Measurements from ENCODE around the gene ATF7. TPM values are rescaled to one million over a fixed set of nuclear protein-coding genes. Genes with fewer than 3 reads are reported as not detected.

The ATF7 gene
- total RNA-seq, 1 experiment from 2014 or later = 8.3 TPM

- no peak overlapping the region for H3K4me3 ChIP-seq
- peaks cover 65% of the 10 kb centered on the region for H3K36me3 ChIP-seq
- no peaks in the 10 kb centered on the region for H3K9me3 ChIP-seq (replicated peaks)
- no peaks in the 10 kb centered on the region for H3K4me1 ChIP-seq (replicated peaks)
- no peak for DNase-seq (ENCODE audit: low read depth in 1 of 2, low spot score in 2 of 2)
- no peak overlapping the region for H3K27ac ChIP-seq
- H3K27me3 ChIP-seq (replicated peaks) = no peaks in the 10 kb centered on the region
Observed at GRCh38 chr12:53536962-53537361, 89.2 kb downstream of the ATF7 start.

DNA sequence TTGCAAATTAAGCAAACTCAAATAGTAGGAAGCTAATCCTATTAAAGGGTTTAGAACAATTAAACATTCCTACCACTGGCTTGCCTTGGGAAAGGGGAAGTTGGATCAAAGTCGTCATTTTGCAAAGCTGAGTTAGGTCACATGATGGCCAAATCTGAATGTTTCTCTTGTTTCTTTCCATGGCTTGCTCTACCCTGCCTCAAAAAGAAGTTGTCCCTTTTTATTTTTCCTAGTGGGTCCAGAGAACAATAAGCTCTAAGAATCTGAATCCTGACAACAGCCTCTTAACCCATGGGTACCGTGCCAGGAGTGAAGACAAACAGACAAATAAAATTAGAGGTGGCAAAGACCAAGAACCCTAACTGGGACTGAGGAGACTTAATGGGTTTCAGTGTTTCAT lies 92.7 kb downstream of the ATF7 start:
- Histone ChIP-seq H3K36me3 (peaks cover 70% of the 10 kb centered on the region), H3K27me3 (replicated peaks) (no peaks in the 10 kb centered on the region), H3K27ac (no peak overlapping the region), H3K4me1 (replicated peaks) (peaks cover 7% of the 10 kb centered on the region), H3K4me3 (no peak overlapping the region), H3K9me3 (replicated peaks) (no peaks in the 10 kb centered on the region)
- no peak for DNase-seq (ENCODE audit: low read depth in 1 of 2, low spot score in 2 of 2)

- H3K4me1 ChIP-seq (replicated peaks) = peaks cover 7% of the 10 kb centered on the region
- no peak overlapping the region for H3K27ac ChIP-seq
- peaks cover 64% of the 10 kb centered on the region for H3K36me3 ChIP-seq
- no peak for DNase-seq (ENCODE audit: low read depth in 1 of 2, low spot score in 2 of 2)
- no peaks in the 10 kb centered on the region for H3K9me3 ChIP-seq (replicated peaks)
- H3K27me3 ChIP-seq (replicated peaks) = no peaks in the 10 kb centered on the region
- no peak overlapping the region for H3K4me3 ChIP-seq
Observed at GRCh38 chr12:53532524-53533445, 93.4 kb downstream of the ATF7 start.

DNA sequence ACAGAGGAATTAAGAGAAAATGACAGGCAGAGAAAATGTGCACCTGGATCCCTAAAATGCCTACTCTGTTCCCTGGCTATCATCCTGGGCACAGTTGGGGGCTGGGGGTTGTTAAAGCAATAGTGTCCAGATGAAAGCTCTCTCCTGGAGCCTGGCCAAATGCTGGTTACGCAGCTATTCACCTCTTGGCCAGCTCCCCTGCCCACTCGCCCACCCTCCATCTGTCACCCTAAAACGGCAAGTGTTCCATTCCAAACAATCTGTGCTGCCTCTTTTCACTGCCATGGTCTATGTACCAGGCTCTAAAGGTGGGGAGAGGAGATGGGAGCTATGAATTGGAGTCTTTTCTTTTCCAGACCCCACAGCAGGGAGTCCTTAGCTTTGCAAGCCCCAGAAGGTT lies 94.2 kb downstream of the ATF7 start:
- peaks cover 63% of the 10 kb centered on the region for H3K36me3 ChIP-seq

GRCh38 chr12:53530920-53531319 lies 95.3 kb downstream of the ATF7 start:
- peak; percentile 18 to 53 for DNase-seq (ENCODE audit: low read depth in 1 of 2, low spot score in 2 of 2)
- no peaks in the 10 kb centered on the region for H3K27me3 ChIP-seq (replicated peaks)
- peaks cover 53% of the 10 kb centered on the region for H3K36me3 ChIP-seq
- H3K9me3 ChIP-seq (replicated peaks) = no peaks in the 10 kb centered on the region
- H3K4me1 ChIP-seq (replicated peaks) = peaks cover 7% of the 10 kb centered on the region
- no peak overlapping the region for H3K27ac ChIP-seq
- no peak overlapping the region for H3K4me3 ChIP-seq

More for the DNA sequence above, 94.2 kb downstream of the ATF7 start:
- H3K27me3 ChIP-seq (replicated peaks) = no peaks in the 10 kb centered on the region
- H3K27ac ChIP-seq = no peak overlapping the region
- H3K4me1 ChIP-seq (replicated peaks) = peaks cover 7% of the 10 kb centered on the region
- DNase-seq (ENCODE audit: low read depth in 1 of 2, low spot score in 2 of 2) = no peak
- H3K9me3 ChIP-seq (replicated peaks) = no peaks in the 10 kb centered on the region
- no peak overlapping the region for H3K4me3 ChIP-seq

GRCh38 chr12:53530061-53530460 lies 96.1 kb downstream of the ATF7 start:
- no peaks in the 10 kb centered on the region for H3K9me3 ChIP-seq (replicated peaks)
- no peaks in the 10 kb centered on the region for H3K27me3 ChIP-seq (replicated peaks)
- no peak overlapping the region for H3K4me3 ChIP-seq
- peaks cover 7% of the 10 kb centered on the region for H3K4me1 ChIP-seq (replicated peaks)
- peaks cover 54% of the 10 kb centered on the region for H3K36me3 ChIP-seq
- no peak for DNase-seq (ENCODE audit: low read depth in 1 of 2, low spot score in 2 of 2)
- H3K27ac ChIP-seq = no peak overlapping the region

- H3K36me3 ChIP-seq = peaks cover 61% of the 10 kb centered on the region
- no peak for DNase-seq (ENCODE audit: low read depth in 1 of 2, low spot score in 2 of 2)
- H3K27ac ChIP-seq = no peak overlapping the region
- H3K9me3 ChIP-seq (replicated peaks) = no peaks in the 10 kb centered on the region
- no peaks in the 10 kb centered on the region for H3K27me3 ChIP-seq (replicated peaks)
- no peaks in the 10 kb centered on the region for H3K4me1 ChIP-seq (replicated peaks)
- H3K4me3 ChIP-seq = no peak overlapping the region
Observed at GRCh38 chr12:53524476-53524875, 101.7 kb downstream of the ATF7 start.

- H3K4me1 ChIP-seq (replicated peaks) = no peaks in the 10 kb centered on the region
- H3K9me3 ChIP-seq (replicated peaks) = no peaks in the 10 kb centered on the region
- peaks cover 71% of the 10 kb centered on the region for H3K36me3 ChIP-seq
- H3K27me3 ChIP-seq (replicated peaks) = no peaks in the 10 kb centered on the region
- no peak for DNase-seq (ENCODE audit: low read depth in 1 of 2, low spot score in 2 of 2)
- no peak overlapping the region for H3K27ac ChIP-seq
- H3K4me3 ChIP-seq = no peak overlapping the region
Observed at GRCh38 chr12:53523131-53523530, 103.1 kb downstream of the ATF7 start.

DNA sequence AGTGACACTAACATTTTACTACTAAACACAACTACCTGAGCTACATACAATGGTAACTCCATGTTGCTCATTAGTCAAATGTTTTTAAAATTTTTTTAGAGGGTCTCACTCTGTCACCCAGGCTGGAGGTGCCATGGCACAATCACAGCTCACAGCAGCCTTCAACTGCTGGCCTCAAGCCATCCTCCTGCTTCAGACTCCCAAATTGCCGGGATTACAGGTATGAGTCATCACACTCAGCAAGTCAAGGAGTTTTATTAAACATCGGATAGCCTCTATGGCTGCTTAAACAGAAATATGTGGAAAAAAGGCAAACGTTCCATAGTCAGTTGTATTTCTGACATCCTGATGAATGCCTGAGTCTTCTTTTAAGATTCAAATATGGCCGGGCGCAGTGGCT lies 107.8 kb downstream of the ATF7 start:
- peaks cover 84% of the 10 kb centered on the region for H3K36me3 ChIP-seq
- no peak overlapping the region for H3K27ac ChIP-seq
- no peak for DNase-seq (ENCODE audit: low read depth in 1 of 2, low spot score in 2 of 2)
- no peaks in the 10 kb centered on the region for H3K9me3 ChIP-seq (replicated peaks)
- no peaks in the 10 kb centered on the region for H3K27me3 ChIP-seq (replicated peaks)
- no peaks in the 10 kb centered on the region for H3K4me1 ChIP-seq (replicated peaks)
- no peak overlapping the region for H3K4me3 ChIP-seq

- Histone ChIP-seq H3K4me3 (no peak overlapping the region), H3K27ac (no peak overlapping the region), H3K4me1 (replicated peaks) (no peaks in the 10 kb centered on the region), H3K9me3 (replicated peaks) (no peaks in the 10 kb centered on the region), H3K27me3 (replicated peaks) (no peaks in the 10 kb centered on the region), H3K36me3 (peaks cover 82% of the 10 kb centered on the region)
- DNase-seq (ENCODE audit: low read depth in 1 of 2, low spot score in 2 of 2) = no peak
Observed at GRCh38 chr12:53516758-53517455, 109.3 kb downstream of the ATF7 start.

DNA sequence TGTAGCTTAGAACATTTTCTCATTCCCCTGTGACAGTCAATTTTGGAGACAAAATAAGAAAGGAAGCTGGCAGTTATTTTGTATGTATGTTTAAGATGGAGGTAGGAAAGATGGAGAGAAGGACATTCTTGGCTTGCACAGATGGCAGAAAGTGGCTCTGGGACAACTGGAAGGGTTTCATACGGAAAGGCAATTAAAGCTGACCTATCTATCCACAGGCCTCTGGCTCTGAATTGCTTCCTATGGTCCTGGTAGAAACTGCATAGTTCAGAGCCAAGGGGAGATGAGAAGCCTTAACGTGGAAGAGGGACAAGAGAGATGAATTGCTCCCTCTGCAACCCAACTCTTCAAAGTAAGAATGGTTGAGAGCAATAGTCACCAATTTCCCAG lies 110.9 kb downstream of the ATF7 start:
- Histone ChIP-seq H3K36me3 (peaks cover 74% of the 10 kb centered on the region), H3K9me3 (replicated peaks) (no peaks in the 10 kb centered on the region), H3K27me3 (replicated peaks) (no peaks in the 10 kb centered on the region), H3K4me3 (no peak overlapping the region), H3K27ac (no peak overlapping the region), H3K4me1 (replicated peaks) (no peaks in the 10 kb centered on the region)
- DNase-seq (ENCODE audit: low read depth in 1 of 2, low spot score in 2 of 2) = no peak

- H3K4me1 ChIP-seq (replicated peaks) = no peaks in the 10 kb centered on the region
- H3K36me3 ChIP-seq = peaks cover 70% of the 10 kb centered on the region
- no peak overlapping the region for H3K4me3 ChIP-seq
- no peak overlapping the region for H3K27ac ChIP-seq
- no peak for DNase-seq (ENCODE audit: low read depth in 1 of 2, low spot score in 2 of 2)
- no peaks in the 10 kb centered on the region for H3K27me3 ChIP-seq (replicated peaks)
- no peaks in the 10 kb centered on the region for H3K9me3 ChIP-seq (replicated peaks)
Observed at GRCh38 chr12:53514628-53515290, 111.4 kb downstream of the ATF7 start.

- Histone ChIP-seq H3K9me3 (replicated peaks) (no peaks in the 10 kb centered on the region), H3K27me3 (replicated peaks) (no peaks in the 10 kb centered on the region), H3K27ac (no peak overlapping the region), H3K4me3 (no peak overlapping the region), H3K36me3 (peaks cover 61% of the 10 kb centered on the region), H3K4me1 (replicated peaks) (no peaks in the 10 kb centered on the region)
- DNase-seq (ENCODE audit: low read depth in 1 of 2, low spot score in 2 of 2) = no peak
Observed at GRCh38 chr12:53513712-53514410, 112.3 kb downstream of the ATF7 start.
